Measurements from ENCODE around the gene TBC1D7.

Gene TBC1D7

GRCh38 chr6:13328076-13328874 lies at the start of gene TBC1D7:
Gene TBC1D7 (minus strand): TSS chr6:13328537. CDS start chr6:13326898, 1,639 bp downstream.
- peak; percentile 84 to 87 for DNase-seq

GRCh38 chr6:13377054-13377758 lies 48.9 kb upstream of the TBC1D7 start:
- DNase-seq, result no peak

- no peak for DNase-seq
Measured at GRCh38 chr6:13375360-13375878, 47.1 kb upstream of the TBC1D7 start.

GRCh38 chr6:13373919-13374318 lies 45.6 kb upstream of the TBC1D7 start:
- no peak for DNase-seq

GRCh38 chr6:13373488-13373886 lies 45.1 kb upstream of the TBC1D7 start:
- no peak for DNase-seq

GRCh38 chr6:13372688-13373487 lies 44.6 kb upstream of the TBC1D7 start:
- no peak for DNase-seq

GRCh38 chr6:13372076-13372475 lies 43.7 kb upstream of the TBC1D7 start:
- DNase-seq, result no peak

GRCh38 chr6:13371421-13372072 lies 43.2 kb upstream of the TBC1D7 start:
- no peak for DNase-seq

- no peak for DNase-seq
Measured at GRCh38 chr6:13370623-13371022, 42.3 kb upstream of the TBC1D7 start.

GRCh38 chr6:13369591-13369990 lies 41.3 kb upstream of the TBC1D7 start:
- DNase-seq, result no peak

GRCh38 chr6:13368731-13369115 lies 40.4 kb upstream of the TBC1D7 start:
- DNase-seq, result no peak

GRCh38 chr6:13368079-13368730 lies 39.9 kb upstream of the TBC1D7 start:
- DNase-seq, result no peak

GRCh38 chr6:13367396-13367795 lies 39.1 kb upstream of the TBC1D7 start:
- DNase-seq, result no peak

GRCh38 chr6:13365320-13365719 lies 37.0 kb upstream of the TBC1D7 start:
- DNase-seq, result no peak

GRCh38 chr6:13364842-13365241 lies 36.5 kb upstream of the TBC1D7 start:
- DNase-seq, result no peak

- no peak for DNase-seq
Measured at GRCh38 chr6:13362412-13362811, 34.1 kb upstream of the TBC1D7 start.

- no peak for DNase-seq
Measured at GRCh38 chr6:13360671-13361540, 32.6 kb upstream of the TBC1D7 start.

- DNase-seq, result no peak
Measured at GRCh38 chr6:13359287-13359686, 30.9 kb upstream of the TBC1D7 start.

- DNase-seq, result no peak
Measured at GRCh38 chr6:13358511-13358910, 30.2 kb upstream of the TBC1D7 start.

- DNase-seq, result no peak
Measured at GRCh38 chr6:13357551-13358075, 29.3 kb upstream of the TBC1D7 start.
